Dedifferentiated amniotic fluid mesenchymal stem cell (primary cell): ENCODE results near the gene NFKBIA.
A peak's percentile ranks its signal among the peaks of the same experiment; 100 is the strongest.
"Not testable (repeated sequence)": the region's sequence is repeated elsewhere in the genome, so short reads cannot be mapped to it uniquely, and the experiment has no call there.

Experiments
- DNase-seq: peaks from one replicate; pipeline ENCODE4 v3.0.0-alpha.2; 2016; ENCODE audit errors: extremely low spot score

NFKBIA gene

GRCh38 chr14:35404449-35405303 lies at the start of gene NFKBIA:
NFKBIA (minus strand) TSS chr14:35404749; CDS start chr14:35404644, 105 bp downstream.
- peak; percentile 76 for DNase-seq

GRCh38 chr14:35446450-35446849 lies 41.9 kb upstream of the NFKBIA start:
- DNase-seq: no peak

- DNase-seq: no peak
Observed at GRCh38 chr14:35444104-35444503, 39.6 kb upstream of the NFKBIA start.

- no peak for DNase-seq
Observed at GRCh38 chr14:35441160-35441559, 36.6 kb upstream of the NFKBIA start.

- DNase-seq: no peak
Observed at GRCh38 chr14:35438910-35439713, 34.6 kb upstream of the NFKBIA start.

- not testable (repeated sequence) for DNase-seq
Observed at GRCh38 chr14:35438492-35438891, 33.9 kb upstream of the NFKBIA start.

GRCh38 chr14:35435177-35435576 lies 30.6 kb upstream of the NFKBIA start:
- no peak for DNase-seq

- DNase-seq: no peak
Observed at GRCh38 chr14:35433826-35434225, 29.3 kb upstream of the NFKBIA start.

- no peak for DNase-seq
Observed at GRCh38 chr14:35430459-35431199, 26.1 kb upstream of the NFKBIA start.

GRCh38 chr14:35429951-35430350 lies 25.4 kb upstream of the NFKBIA start:
- no peak for DNase-seq

- no peak for DNase-seq
Observed at GRCh38 chr14:35425850-35426249, 21.3 kb upstream of the NFKBIA start.

GRCh38 chr14:35423621-35424020 lies 19.1 kb upstream of the NFKBIA start:
- no peak for DNase-seq

GRCh38 chr14:35420036-35420811 lies 15.7 kb upstream of the NFKBIA start:
- peak; percentile 39 for DNase-seq

GRCh38 chr14:35419429-35419841 lies 14.9 kb upstream of the NFKBIA start:
- DNase-seq: no peak

GRCh38 chr14:35418093-35418492 lies 13.5 kb upstream of the NFKBIA start:
- no peak for DNase-seq

GRCh38 chr14:35416108-35416750 lies 11.7 kb upstream of the NFKBIA start:
- DNase-seq: no peak

- no peak for DNase-seq
Observed at GRCh38 chr14:35414365-35414764, 9.8 kb upstream of the NFKBIA start.

- DNase-seq: no peak
Observed at GRCh38 chr14:35412272-35413056, 7.9 kb upstream of the NFKBIA start.

GRCh38 chr14:35410858-35411257 lies 6.3 kb upstream of the NFKBIA start:
- no peak for DNase-seq

GRCh38 chr14:35409595-35409994 lies 5.0 kb upstream of the NFKBIA start:
- DNase-seq: no peak
